BLaER1 (cell line): Measurements from ENCODE around the gene DAGLA.

Source experiments
- H3K27ac ChIP-seq: shearing (Covaris generic); formaldehyde crosslinking; 2 replicates; pipeline ENCODE4 v1.8.1; 2022
- H3K27me3 ChIP-seq: shearing (Covaris generic); formaldehyde crosslinking; 2 replicates; pipeline ENCODE4 v1.8.1; 2022
- H3K36me3 ChIP-seq: shearing (Covaris generic); formaldehyde crosslinking; 2 replicates; pipeline ENCODE4 v1.8.1; 2022
- H3K4me1 ChIP-seq: shearing (Covaris generic); formaldehyde crosslinking; 2 replicates; pipeline ENCODE4 v1.8.1; 2022
- H3K4me2 ChIP-seq: shearing (Covaris generic); formaldehyde crosslinking; 2 replicates; pipeline ENCODE4 v1.8.1; 2022
- H3K4me3 ChIP-seq: shearing (Covaris generic); formaldehyde crosslinking; 2 replicates; pipeline ENCODE4 v1.8.1; 2022
- H3K9ac ChIP-seq: shearing (Covaris generic); formaldehyde crosslinking; 2 replicates; pipeline ENCODE4 v1.8.1; 2022
- H3K9me3 ChIP-seq: shearing (Covaris generic); formaldehyde crosslinking; 2 replicates; pipeline ENCODE4 v1.8.1; 2022
- H4K20me1 ChIP-seq: shearing (Covaris generic); formaldehyde crosslinking; 2 replicates; pipeline ENCODE4 v1.8.1; 2022
- Cebpa-rat ChIP-seq: shearing (Covaris generic); IDR thresholded peaks from 2 replicates; pipeline ENCODE4 v1.8.1; 2022

The DAGLA gene

DNA sequence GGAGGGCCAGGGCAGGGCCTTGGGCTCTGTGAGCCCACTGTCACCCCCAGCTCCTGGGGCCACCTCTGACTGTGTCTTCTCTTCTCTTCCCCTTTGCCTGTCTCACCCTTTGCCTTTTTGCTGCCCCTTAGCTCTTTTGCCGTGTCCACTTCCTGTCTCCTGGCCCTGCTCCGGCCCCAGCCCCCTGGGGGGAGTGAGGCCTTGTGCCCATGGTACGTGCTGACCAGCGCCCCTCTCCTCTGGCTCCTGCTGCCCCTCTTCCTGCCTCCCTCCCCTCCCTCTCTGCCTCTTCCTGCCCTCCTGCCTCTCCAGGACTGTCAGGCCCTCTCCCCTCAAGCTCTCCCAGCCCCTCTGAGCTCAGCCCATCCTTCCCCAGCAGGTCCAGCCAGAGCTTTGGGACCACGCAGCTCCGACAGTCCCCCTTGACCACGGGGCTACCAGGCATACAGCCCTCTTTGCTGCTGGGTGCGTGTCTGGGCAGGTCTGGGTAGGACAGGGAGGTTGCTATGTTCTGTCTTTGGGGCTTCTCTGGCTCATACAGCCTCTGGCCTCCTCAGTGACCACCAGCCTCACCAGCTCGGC is 100.5 kb downstream of the DAGLA start:
- peaks cover 28% of the 10 kb centered on the region for H3K36me3 ChIP-seq
- no peak overlapping the region for H3K9ac ChIP-seq
- peaks cover 9% of the 10 kb centered on the region for H4K20me1 ChIP-seq
- H3K4me3 ChIP-seq, result no peak overlapping the region
- peaks cover 36% of the 10 kb centered on the region for H3K4me1 ChIP-seq
- H3K27me3 ChIP-seq, result no peaks in the 10 kb centered on the region
- no peak overlapping the region for H3K27ac ChIP-seq
- no peak for TF ChIP-seq Cebpa-rat
- H3K4me2 ChIP-seq, result no peak overlapping the region
- no peaks in the 10 kb centered on the region for H3K9me3 ChIP-seq

DNA sequence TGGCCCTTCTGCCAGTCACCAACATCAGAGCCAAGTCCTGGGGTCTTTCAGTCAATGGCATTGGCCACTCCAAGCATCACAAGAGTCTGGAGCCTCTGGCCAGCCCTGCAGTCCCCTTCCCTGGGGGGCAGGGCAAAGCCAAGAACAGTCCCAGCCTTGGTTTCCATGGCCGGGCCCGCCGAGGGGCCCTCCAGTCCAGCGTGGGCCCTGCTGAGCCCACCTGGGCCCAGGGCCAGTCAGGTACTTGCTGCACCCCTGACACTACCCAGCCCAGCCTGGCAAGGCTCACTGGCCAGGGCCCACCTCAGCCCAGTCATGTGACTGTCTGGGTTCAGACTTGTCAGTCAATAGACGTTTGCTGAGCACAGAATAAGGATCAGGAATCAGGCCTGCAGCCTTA is 101.4 kb downstream of the DAGLA start:
- Histone ChIP-seq H3K27me3 (no peaks in the 10 kb centered on the region), H3K4me2 (no peak overlapping the region), H3K36me3 (peaks cover 37% of the 10 kb centered on the region), H3K4me1 (peaks cover 37% of the 10 kb centered on the region), H3K27ac (no peak overlapping the region), H3K9ac (no peak overlapping the region), H4K20me1 (peaks cover 18% of the 10 kb centered on the region), H3K9me3 (no peaks in the 10 kb centered on the region), H3K4me3 (no peak overlapping the region)
- no peak for TF ChIP-seq Cebpa-rat

DNA sequence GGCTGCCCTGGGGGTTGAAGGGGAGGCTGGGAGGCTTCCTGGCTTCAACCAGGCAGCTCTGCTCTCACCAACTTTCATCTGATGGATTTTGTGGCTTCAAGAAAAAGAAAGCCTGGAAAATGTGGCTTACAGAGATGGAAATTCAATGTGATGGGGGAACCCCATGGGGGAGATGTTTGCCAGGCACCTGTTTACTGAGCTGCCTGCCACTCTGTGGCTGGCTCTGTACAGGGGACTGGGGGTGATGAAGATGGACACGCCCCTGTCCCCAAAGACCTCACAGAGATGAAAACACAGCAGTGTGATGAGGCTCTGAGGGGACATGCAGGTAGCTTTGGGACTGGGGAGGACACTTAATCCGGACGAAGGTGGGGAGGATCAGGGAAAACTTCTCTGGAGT is 102.1 kb downstream of the DAGLA start:
- peaks cover 45% of the 10 kb centered on the region for H3K36me3 ChIP-seq

DNA sequence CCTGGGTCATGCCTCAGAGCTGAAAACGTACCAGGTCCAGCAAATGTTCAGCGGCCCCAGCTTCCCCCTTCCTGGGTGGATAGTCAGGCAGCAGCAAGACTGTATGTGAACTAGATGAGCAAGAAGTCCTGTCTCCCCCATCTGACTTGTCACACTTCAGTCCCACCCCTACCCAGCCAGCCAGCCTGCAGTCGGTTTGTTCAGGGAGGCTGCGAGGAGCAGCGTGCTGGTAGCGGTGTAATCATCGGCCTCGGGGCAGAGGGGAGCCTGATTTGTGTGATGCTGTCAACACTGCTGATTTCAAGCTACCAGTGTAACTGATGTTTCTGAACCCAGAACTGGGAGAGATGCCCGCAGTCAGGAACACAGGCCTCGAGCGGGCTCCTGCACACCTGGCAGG is 102.7 kb downstream of the DAGLA start:
- no peaks in the 10 kb centered on the region for H3K27me3 ChIP-seq
- no peaks in the 10 kb centered on the region for H3K9me3 ChIP-seq
- H3K36me3 ChIP-seq, result peaks cover 50% of the 10 kb centered on the region
- H4K20me1 ChIP-seq, result peaks cover 30% of the 10 kb centered on the region
- H3K27ac ChIP-seq, result no peak overlapping the region
- H3K9ac ChIP-seq, result no peak overlapping the region
- no peak for TF ChIP-seq Cebpa-rat
- peaks cover 37% of the 10 kb centered on the region for H3K4me1 ChIP-seq
- no peak overlapping the region for H3K4me2 ChIP-seq
- H3K4me3 ChIP-seq, result no peak overlapping the region

More for the DNA sequence above, 102.1 kb downstream of the DAGLA start:
- Histone ChIP-seq H3K4me1 (peaks cover 37% of the 10 kb centered on the region), H3K4me3 (no peak overlapping the region), H3K9ac (no peak overlapping the region), H3K4me2 (no peak overlapping the region), H3K27ac (no peak overlapping the region), H3K27me3 (no peaks in the 10 kb centered on the region), H4K20me1 (peaks cover 25% of the 10 kb centered on the region), H3K9me3 (no peaks in the 10 kb centered on the region)
- TF ChIP-seq Cebpa-rat, result no peak

DNA sequence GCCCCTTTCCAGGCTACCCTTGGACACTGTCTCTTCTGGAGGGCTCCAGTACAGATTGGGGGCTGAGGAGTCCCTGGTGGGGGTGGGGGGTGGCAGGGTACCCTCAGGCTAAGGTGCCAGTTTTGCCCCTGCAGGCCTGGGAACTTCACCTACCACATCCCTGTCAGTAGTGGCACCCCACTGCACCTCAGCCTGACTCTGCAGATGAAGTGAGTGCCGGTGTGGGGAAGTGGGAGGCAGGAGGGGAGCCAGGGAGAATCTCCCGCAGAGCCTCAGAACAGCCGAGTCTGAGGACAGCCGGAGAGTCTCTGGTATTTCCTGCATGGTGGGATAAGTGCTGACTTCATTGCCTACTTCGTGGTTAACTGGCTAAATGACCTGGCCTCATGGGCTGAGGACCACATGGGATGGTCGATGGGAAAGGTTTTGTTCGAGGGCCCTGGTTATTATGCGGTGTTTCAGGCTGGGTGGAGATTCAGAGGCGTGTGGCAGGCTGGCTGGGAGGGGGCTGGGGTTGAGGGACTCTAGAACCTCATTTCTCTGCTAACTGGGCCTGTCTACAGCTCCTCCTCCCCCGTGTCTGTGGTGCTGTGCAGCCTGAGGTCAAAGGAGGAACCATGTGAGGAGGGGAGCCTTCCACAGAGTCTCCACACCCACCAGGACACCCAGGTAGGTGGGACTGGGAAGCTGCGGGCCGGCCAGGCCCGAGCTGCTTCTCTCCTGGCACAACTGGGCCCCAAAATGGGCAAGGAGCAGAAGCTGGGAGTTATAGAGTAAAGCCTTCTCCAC is 103.7 kb downstream of the DAGLA start:
- H3K4me1 ChIP-seq, result peaks cover 43% of the 10 kb centered on the region
- H3K9ac ChIP-seq, result no peak overlapping the region
- H3K4me3 ChIP-seq, result no peak overlapping the region
- no peaks in the 10 kb centered on the region for H3K27me3 ChIP-seq
- H4K20me1 ChIP-seq, result peaks cover 40% of the 10 kb centered on the region
- no peak for TF ChIP-seq Cebpa-rat
- H3K4me2 ChIP-seq, result no peak overlapping the region
- H3K36me3 ChIP-seq, result peaks cover 61% of the 10 kb centered on the region
- H3K9me3 ChIP-seq, result no peaks in the 10 kb centered on the region
- no peak overlapping the region for H3K27ac ChIP-seq

DNA sequence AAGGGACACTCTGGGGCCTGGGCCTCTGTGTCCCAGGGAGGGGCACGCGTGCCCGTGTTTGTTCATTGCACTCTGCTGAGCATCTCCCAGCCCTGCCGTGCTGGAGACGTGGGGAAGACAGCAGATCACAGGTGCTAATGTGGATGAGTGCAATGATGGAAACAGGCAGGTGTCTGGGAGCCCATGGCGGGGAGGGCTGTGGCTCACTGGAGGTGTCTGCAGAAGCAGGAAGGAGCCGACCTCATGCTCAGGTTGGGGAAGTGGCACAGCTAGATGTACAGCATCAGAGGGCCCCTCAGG is 104.3 kb downstream of the DAGLA start:
- H3K4me1 ChIP-seq, result peaks cover 38% of the 10 kb centered on the region
- no peaks in the 10 kb centered on the region for H3K9me3 ChIP-seq
- no peak overlapping the region for H3K4me2 ChIP-seq
- H3K9ac ChIP-seq, result no peak overlapping the region
- no peak overlapping the region for H3K4me3 ChIP-seq
- no peak overlapping the region for H3K27ac ChIP-seq
- no peaks in the 10 kb centered on the region for H3K27me3 ChIP-seq
- H3K36me3 ChIP-seq, result peaks cover 66% of the 10 kb centered on the region
- peaks cover 40% of the 10 kb centered on the region for H4K20me1 ChIP-seq
- no peak for TF ChIP-seq Cebpa-rat

DNA sequence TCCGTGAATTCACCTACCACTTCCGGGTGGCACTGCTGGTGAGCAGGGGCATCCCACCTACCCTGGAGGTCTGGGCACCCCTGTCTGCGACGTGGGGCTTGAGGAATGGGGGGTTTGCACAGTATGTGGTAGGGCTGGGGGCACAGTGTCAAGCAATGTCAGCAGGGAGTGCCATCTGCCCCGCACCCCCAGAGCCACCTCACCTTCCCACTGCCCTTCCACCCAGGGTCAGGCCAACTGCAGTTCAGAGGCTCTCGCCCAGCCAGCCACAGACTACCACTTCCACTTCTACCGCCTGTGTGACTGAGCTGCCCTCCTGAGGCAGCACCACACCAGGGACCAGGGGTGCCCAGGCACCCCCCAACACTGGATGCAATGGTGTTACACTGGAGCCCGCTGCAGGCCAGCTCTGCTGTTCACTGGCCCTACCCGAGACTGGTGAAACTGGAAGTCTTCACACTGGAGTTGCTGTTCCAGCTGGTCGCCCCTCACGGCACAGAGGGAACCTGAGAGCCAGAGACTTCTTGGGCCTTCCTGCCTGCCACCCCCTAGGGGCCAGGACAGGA is 105.7 kb downstream of the DAGLA start:
- Histone ChIP-seq H4K20me1 (peaks cover 40% of the 10 kb centered on the region), H3K27ac (peak overlapping the region; percentile 59), H3K4me3 (no peak overlapping the region), H3K9ac (peak overlapping the region; percentile 68), H3K27me3 (no peaks in the 10 kb centered on the region), H3K4me1 (peaks cover 37% of the 10 kb centered on the region), H3K36me3 (peaks cover 81% of the 10 kb centered on the region), H3K4me2 (peak overlapping the region; percentile 70), H3K9me3 (no peaks in the 10 kb centered on the region)
- TF ChIP-seq Cebpa-rat, result no peak

DNA sequence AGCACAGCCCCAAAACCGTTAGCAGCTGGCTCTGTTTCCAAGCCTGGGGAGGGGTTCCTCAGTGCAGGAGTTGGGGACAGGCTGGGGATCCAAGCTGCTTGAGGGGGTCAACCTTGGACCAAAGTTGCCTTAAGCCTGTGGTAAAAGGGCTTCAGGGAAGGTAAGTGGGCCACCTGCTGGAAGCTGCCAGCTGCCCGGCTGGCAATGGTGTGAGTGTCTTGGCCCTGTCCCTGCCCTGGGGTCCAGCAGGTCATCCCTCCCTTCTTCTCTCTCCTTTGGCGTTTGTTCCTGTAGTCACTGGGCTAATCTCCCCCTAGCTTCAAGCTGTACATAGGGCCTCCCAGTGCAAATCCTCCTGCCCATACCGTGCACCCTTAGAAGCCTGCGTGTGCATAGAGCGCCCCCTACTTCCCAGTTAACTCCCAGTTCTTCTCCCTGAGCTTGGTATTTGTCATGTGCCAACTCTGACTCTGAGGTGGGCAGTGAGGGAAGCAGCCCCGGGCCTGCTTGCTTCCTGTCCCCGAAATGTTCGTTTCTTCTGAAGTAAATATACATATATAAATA is 107.8 kb downstream of the DAGLA start:
- Histone ChIP-seq H4K20me1 (peaks cover 43% of the 10 kb centered on the region), H3K4me3 (no peak overlapping the region), H3K27me3 (no peaks in the 10 kb centered on the region), H3K4me2 (peak overlapping the region; percentile 70; the same call in 1 of the 2 replicates), H3K4me1 (peaks cover 47% of the 10 kb centered on the region), H3K9me3 (no peaks in the 10 kb centered on the region), H3K9ac (0 out of 2 replicates have a peak overlapping the region, but pooled peaks have one; percentile 29), H3K27ac (no peak overlapping the region), H3K36me3 (peaks cover 80% of the 10 kb centered on the region)
- no peak for TF ChIP-seq Cebpa-rat

DNA sequence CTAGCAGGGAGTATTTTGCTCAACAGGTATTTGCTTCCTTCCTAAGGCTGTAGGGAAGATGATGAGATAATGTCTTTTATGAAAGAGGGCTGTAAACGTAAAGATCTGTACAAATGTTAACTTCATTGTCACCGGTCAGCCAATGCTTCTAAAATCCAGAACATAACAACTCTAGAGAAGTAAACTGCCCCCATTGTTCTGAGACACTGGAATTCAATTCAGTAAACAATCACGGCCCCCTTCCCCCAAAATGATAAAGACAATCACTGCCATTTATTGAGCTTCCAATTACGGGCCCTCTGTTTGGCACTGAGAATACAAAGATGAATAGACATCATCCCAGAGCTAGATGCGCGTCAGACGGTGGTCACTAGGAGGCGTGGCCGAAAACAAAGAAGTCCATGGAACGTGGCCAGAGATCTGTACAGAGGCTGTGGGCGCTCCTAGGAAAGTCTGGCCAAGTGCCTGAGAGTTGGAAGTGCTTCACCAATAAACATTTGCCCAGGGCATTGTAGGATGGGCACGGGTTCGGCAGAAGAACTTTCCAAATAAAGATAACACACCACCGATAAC is 111.6 kb downstream of the DAGLA start:
- H4K20me1 ChIP-seq, result peaks cover 58% of the 10 kb centered on the region
- H3K36me3 ChIP-seq, result peaks cover 66% of the 10 kb centered on the region

More for the DNA sequence above, 111.6 kb downstream of the DAGLA start:
- peak overlapping the region; percentile 100 for H3K9ac ChIP-seq
- H3K4me1 ChIP-seq, result peaks cover 66% of the 10 kb centered on the region
- H3K27me3 ChIP-seq, result no peaks in the 10 kb centered on the region
- H3K4me3 ChIP-seq, result peak overlapping the region; percentile 87
- H3K4me2 ChIP-seq, result peak overlapping the region; percentile 86
- TF ChIP-seq Cebpa-rat, result no peak
- peak overlapping the region; percentile 100 for H3K27ac ChIP-seq
- H3K9me3 ChIP-seq, result no peaks in the 10 kb centered on the region
